Measurements from ENCODE around the gene OTOP2. TPM values are rescaled to one million over a fixed set of nuclear protein-coding genes. Genes with fewer than 3 reads are reported as not detected.

OTOP2 gene
- total and polyA plus RNA-seq, 10 of the 15 experiments (the other 5 are each of a cell fraction or from before 2014, with no cell fraction given) = not detected

DNA sequence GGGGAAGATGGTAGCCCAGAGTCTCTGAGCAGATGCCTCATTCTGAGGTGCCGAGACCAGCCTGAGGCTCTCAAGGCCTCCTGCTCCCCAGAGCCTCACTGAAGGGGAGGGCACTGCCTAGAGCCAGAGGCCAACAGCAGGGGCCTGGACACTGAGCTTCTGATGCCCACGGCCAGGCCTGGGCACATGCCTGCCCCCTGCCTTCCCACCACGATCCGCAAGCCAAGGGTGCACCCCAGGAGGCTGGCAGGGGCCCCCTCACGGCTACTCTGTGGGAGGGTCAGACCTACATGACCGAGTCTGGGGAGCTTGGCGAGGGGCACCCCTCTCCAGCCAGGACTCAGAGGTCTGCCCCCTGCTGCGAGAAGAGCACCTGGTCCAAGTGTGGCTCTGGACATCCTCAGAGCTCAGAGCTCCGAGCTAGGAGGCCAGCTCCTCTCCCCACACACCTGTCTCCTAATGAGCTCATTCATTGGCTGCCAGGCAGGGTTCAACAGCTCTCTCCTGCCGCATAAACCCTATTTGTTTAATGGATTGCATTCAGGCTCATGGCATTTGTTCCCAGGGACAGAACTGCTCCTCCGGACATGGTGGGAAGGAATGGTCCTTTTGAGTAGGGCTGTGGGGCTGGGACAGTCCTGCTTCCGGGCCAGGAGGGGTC lies 25.5 kb downstream of the OTOP2 start (continued):
- TF ChIP-seq, protein P1, sequence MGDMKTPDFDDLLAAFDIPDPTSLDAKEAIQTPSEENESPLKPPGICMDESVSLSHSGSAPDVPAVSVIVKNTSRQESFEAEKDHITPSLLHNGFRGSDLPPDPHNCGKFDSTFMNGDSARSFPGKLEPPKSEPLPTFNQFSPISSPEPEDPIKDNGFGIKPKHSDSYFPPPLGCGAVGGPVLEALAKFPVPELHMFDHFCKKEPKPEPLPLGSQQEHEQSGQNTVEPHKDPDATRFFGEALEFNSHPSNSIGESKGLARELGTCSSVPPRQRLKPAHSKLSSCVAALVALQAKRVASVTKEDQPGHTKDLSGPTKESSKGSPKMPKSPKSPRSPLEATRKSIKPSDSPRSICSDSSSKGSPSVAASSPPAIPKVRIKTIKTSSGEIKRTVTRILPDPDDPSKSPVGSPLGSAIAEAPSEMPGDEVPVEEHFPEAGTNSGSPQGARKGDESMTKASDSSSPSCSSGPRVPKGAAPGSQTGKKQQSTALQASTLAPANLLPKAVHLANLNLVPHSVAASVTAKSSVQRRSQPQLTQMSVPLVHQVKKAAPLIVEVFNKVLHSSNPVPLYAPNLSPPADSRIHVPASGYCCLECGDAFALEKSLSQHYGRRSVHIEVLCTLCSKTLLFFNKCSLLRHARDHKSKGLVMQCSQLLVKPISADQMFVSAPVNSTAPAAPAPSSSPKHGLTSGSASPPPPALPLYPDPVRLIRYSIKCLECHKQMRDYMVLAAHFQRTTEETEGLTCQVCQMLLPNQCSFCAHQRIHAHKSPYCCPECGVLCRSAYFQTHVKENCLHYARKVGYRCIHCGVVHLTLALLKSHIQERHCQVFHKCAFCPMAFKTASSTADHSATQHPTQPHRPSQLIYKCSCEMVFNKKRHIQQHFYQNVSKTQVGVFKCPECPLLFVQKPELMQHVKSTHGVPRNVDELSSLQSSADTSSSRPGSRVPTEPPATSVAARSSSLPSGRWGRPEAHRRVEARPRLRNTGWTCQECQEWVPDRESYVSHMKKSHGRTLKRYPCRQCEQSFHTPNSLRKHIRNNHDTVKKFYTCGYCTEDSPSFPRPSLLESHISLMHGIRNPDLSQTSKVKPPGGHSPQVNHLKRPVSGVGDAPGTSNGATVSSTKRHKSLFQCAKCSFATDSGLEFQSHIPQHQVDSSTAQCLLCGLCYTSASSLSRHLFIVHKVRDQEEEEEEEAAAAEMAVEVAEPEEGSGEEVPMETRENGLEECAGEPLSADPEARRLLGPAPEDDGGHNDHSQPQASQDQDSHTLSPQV (IDR thresholded peaks at IDR 0.05) = no peak
- TF ChIP-seq CBX3 (IDR thresholded peaks at IDR 0.05; ENCODE audit: borderline replicate concordance, low read depth) (no peak), TCF12 (IDR thresholded peaks at IDR 0.05; ENCODE audit: low read depth, low read length) (no peak), ZBTB4 (CRISPR knock-in tag; IDR thresholded peaks at IDR 0.05) (no peak)

All from GM12878 (cell line).